IMR-90 (cell line): ENCODE results near the gene LRRC10B. TPM values are rescaled to one million over a fixed set of nuclear protein-coding genes. Genes with fewer than 3 reads are reported as not detected.

Source experiments
- ATAC-seq: fragments of 200-7000 bp; cut with Tn5 transposase; 2 replicates; pipeline ENCODE4 v1.9.1; 2020; ENCODE audit warnings: low read depth, mild to moderate bottlenecking, moderate library complexity
- BruUV-seq: library from RNA; stranded (reverse); fragments of 400-500 nt; replicated peaks from 2 replicates; lab custom pipeline; 2021; lab: Mats Ljungman, UMichigan
- CTCF ChIA-PET: fragments of 300-600 bp; formaldehyde crosslinking; extraction: SDS; loops from one replicate; lab custom pipeline; 2021; ENCODE audit warnings: antibody characterized with exemption; lab: Yijun Ruan, JAX
- POLR2A ChIA-PET: fragments of 300-600 bp; sonication (Branson Sonifier 250); formaldehyde crosslinking; loops from one replicate; lab custom pipeline; 2022; ENCODE audit warnings: antibody characterized with exemption; ENCODE audit not compliant: unreplicated experiment; lab: Charles Lee
- DNase-seq: peaks from one replicate; pipeline ENCODE4 v3.0.0; 2013
- H2AFZ ChIP-seq: replicated peaks from 2 replicates; pipeline ENCODE3; 2013; ENCODE audit warnings: low read length, mild to moderate bottlenecking; ENCODE audit not compliant: poor library complexity
- H2AK5ac ChIP-seq: 2 replicates; pipeline ENCODE4 v1.6.1; 2013; ENCODE audit warnings: low read depth, low read length, inconsistent platforms
- H2AK9ac ChIP-seq: replicated peaks from 2 replicates; pipeline ENCODE3; 2013; ENCODE audit warnings: mild to moderate bottlenecking, low read depth, low read length, moderate library complexity; ENCODE audit not compliant: poor library complexity
- H2BK120ac ChIP-seq: 2 replicates; pipeline ENCODE4 v1.6.1; 2013; ENCODE audit warnings: low read depth, low read length, inconsistent platforms
- H2BK15ac ChIP-seq: 3 replicates; pipeline ENCODE4 v1.6.1; 2013; ENCODE audit warnings: low read depth, low read length, inconsistent platforms
- H2BK20ac ChIP-seq: 2 replicates; pipeline ENCODE4 v1.6.1; 2013; ENCODE audit warnings: low read depth, mild to moderate bottlenecking, inconsistent platforms, low read length, moderate library complexity
- H2BK5ac ChIP-seq: 2 replicates; pipeline ENCODE4 v1.6.1; 2013; ENCODE audit warnings: mild to moderate bottlenecking, low read depth, low read length, inconsistent platforms; ENCODE audit not compliant: poor library complexity, severe bottlenecking
- H3K14ac ChIP-seq: replicated peaks from 2 replicates; pipeline ENCODE4 v1.6.1; 2013; ENCODE audit warnings: low read depth, low read length, inconsistent platforms
- H3K18ac ChIP-seq: 2 replicates; pipeline ENCODE4 v1.6.1; 2013; ENCODE audit warnings: low read depth, low read length, control low read depth
- H3K23ac ChIP-seq: 2 replicates; pipeline ENCODE4 v1.6.1; 2013; ENCODE audit warnings: low read depth, low read length, inconsistent platforms
- H3K27ac ChIP-seq: 2 replicates; pipeline ENCODE4 v1.5.1; 2013; ENCODE audit warnings: mild to moderate bottlenecking, control low read depth, low read length; ENCODE audit not compliant: insufficient read depth
- H3K27me3 ChIP-seq: 2 replicates; pipeline ENCODE4 v1.6.1; 2013; ENCODE audit warnings: low read length; ENCODE audit not compliant: control insufficient read depth, insufficient read depth
- H3K36me3 ChIP-seq: 2 replicates; pipeline ENCODE4 v1.6.1; 2013; ENCODE audit warnings: low read length, mixed read lengths; ENCODE audit not compliant: control insufficient read depth, insufficient read depth
- H3K4ac ChIP-seq: 2 replicates; pipeline ENCODE4 v1.6.1; 2013; ENCODE audit warnings: low read depth, low read length, inconsistent platforms
- H3K4me1 ChIP-seq: 2 replicates; pipeline ENCODE4 v1.6.1; 2013; ENCODE audit warnings: low read length, mixed read lengths; ENCODE audit not compliant: control insufficient read depth, insufficient read depth
- H3K4me2 ChIP-seq: 2 replicates; pipeline ENCODE4 v1.6.1; 2013; ENCODE audit warnings: low read depth, mild to moderate bottlenecking, control low read depth, low read length, moderate library complexity
- H3K4me3 ChIP-seq: 2 replicates; pipeline ENCODE4 v1.5.1; 2013; ENCODE audit warnings: low read depth, mild to moderate bottlenecking, control low read depth, low read length, moderate library complexity; ENCODE audit not compliant: insufficient read depth
- H3K56ac ChIP-seq: 2 replicates; pipeline ENCODE4 v1.6.1; 2013; ENCODE audit warnings: low read length, inconsistent platforms; ENCODE audit not compliant: insufficient read depth; ENCODE audit errors: extremely low read depth
- H3K79me1 ChIP-seq, 2 experiments: 2 replicates each; pipeline ENCODE4 v1.6.1; 2013; ENCODE audit warnings: low read length in 2 of 2, inconsistent platforms in 1 of 2, low read depth in 1 of 2
- H3K9ac ChIP-seq: 2 replicates; pipeline ENCODE4 v1.6.1; 2013; ENCODE audit warnings: low read depth, low read length, control low read depth
- H3K9me1 ChIP-seq: 2 replicates; pipeline ENCODE4 v1.6.1; 2013; ENCODE audit warnings: low read length, inconsistent platforms; ENCODE audit not compliant: insufficient read depth
- H3K9me3 ChIP-seq: 2 replicates; pipeline ENCODE4 v1.6.1; 2013; ENCODE audit warnings: low read length; ENCODE audit not compliant: control insufficient read depth, insufficient read depth
- H4K20me1 ChIP-seq: 2 replicates; pipeline ENCODE4 v1.6.1; 2013; ENCODE audit warnings: low read length, inconsistent platforms; ENCODE audit not compliant: insufficient read depth
- H4K5ac ChIP-seq: 2 replicates; pipeline ENCODE4 v1.6.1; 2013; ENCODE audit warnings: mild to moderate bottlenecking, low read depth, low read length, control low read depth
- H4K8ac ChIP-seq, 2 experiments: 2 replicates each; pipeline ENCODE4 v1.6.1; 2013; ENCODE audit warnings: low read depth in 2 of 2, low read length in 2 of 2, control low read depth in 1 of 2, inconsistent platforms in 1 of 2
- H4K91ac ChIP-seq: 2 replicates; pipeline ENCODE4 v1.6.1; 2013; ENCODE audit warnings: low read depth, low read length, inconsistent platforms; ENCODE audit not compliant: insufficient read depth
- FOS ChIP-seq: fragments of 150-350 bp; IDR thresholded peaks from 2 replicates; pipeline ENCODE4 v1.6.1; 2016; ENCODE audit warnings: low read depth, low read length
- MAZ ChIP-seq: IDR thresholded peaks from 2 replicates; pipeline ENCODE4 v1.6.1; 2012; ENCODE audit warnings: low read depth, mild to moderate bottlenecking, low read length, improper control_type of control experiment, moderate library complexity, borderline replicate concordance
- POLR2A ChIP-seq: IDR thresholded peaks from 2 replicates; pipeline ENCODE4 v1.6.1; 2012; ENCODE audit warnings: mild to moderate bottlenecking, low read depth, low read length
- WGBS, 2 experiments: methylation state at CpG; one replicate each; pipeline versions ENCODE4 v1.1.5 to v1.1.7; 2013; ENCODE audit warnings: missing lambda C conversion rate in 2 of 2; ENCODE audit not compliant: insufficient read length in 1 of 2; ENCODE audit errors: extremely low coverage in 2 of 2; 5-methylcytosine and 5-hydroxymethylcytosine counted together
- dilution Hi-C: fragments of 300-500 bp; cut with HindIII; formaldehyde crosslinking; loops from one replicate; pipeline ENCODE4 v1.14.3; 2018; ENCODE audit warnings: low sequenced_read_pairs; ENCODE audit not compliant: unreplicated experiment
- in situ Hi-C: fragments of 300-500 bp; cut with MboI; formaldehyde crosslinking; loops from 3 replicates; pipeline ENCODE4 v1.14.3; 2019; ENCODE audit warnings: low sequenced_read_pairs, inconsistent platforms, mixed read lengths
- intact Hi-C: fragments of 100-400 bp; cut with micrococcal nuclease; formaldehyde crosslinking; loops from 2 replicates; pipeline ENCODE4 v1.10.0; 2022
- polyA plus RNA-seq, 3 experiments: library from polyadenylated mRNA; depleted of rRNA; stranded (reverse); fragments of >200 nt; gene quantifications; 2 replicates each; pipeline ENCODE4 v1.2.3, GENCODE V29; 2012; ENCODE audit warnings: low replicate concordance in 1 of 3
- total RNA-seq: library from RNA; depleted of rRNA; stranded (reverse); fragments of >200 nt; gene quantifications from 2 replicates; pipeline ENCODE4 v1.2.3, GENCODE V29; 2012
- TF ChIP-seq, protein P1 (sequence below): fragments of 150-350 bp; IDR thresholded peaks from 2 replicates; pipeline ENCODE4 v1.6.1; 2017; ENCODE audit warnings: mild to moderate bottlenecking, antibody characterized with exemption, low read length, low read depth
- TF ChIP-seq, protein P2 (sequence below): fragments of 150-350 bp; IDR thresholded peaks from 2 replicates; pipeline ENCODE4 v1.6.1; 2016; ENCODE audit warnings: low read depth, mild to moderate bottlenecking, low read length, moderate library complexity, borderline replicate concordance
- TF ChIP-seq, protein P3 (sequence below): conservative IDR thresholded peaks from 2 replicates; pipeline ENCODE4 v1.5.1; 2012; ENCODE audit warnings: mild to moderate bottlenecking, low read depth, low read length, improper control_type of control experiment

The LRRC10B gene
- total and polyA plus RNA-seq, 2 of the 4 experiments (the other 2 are of a cell fraction) = not detected

DNA sequence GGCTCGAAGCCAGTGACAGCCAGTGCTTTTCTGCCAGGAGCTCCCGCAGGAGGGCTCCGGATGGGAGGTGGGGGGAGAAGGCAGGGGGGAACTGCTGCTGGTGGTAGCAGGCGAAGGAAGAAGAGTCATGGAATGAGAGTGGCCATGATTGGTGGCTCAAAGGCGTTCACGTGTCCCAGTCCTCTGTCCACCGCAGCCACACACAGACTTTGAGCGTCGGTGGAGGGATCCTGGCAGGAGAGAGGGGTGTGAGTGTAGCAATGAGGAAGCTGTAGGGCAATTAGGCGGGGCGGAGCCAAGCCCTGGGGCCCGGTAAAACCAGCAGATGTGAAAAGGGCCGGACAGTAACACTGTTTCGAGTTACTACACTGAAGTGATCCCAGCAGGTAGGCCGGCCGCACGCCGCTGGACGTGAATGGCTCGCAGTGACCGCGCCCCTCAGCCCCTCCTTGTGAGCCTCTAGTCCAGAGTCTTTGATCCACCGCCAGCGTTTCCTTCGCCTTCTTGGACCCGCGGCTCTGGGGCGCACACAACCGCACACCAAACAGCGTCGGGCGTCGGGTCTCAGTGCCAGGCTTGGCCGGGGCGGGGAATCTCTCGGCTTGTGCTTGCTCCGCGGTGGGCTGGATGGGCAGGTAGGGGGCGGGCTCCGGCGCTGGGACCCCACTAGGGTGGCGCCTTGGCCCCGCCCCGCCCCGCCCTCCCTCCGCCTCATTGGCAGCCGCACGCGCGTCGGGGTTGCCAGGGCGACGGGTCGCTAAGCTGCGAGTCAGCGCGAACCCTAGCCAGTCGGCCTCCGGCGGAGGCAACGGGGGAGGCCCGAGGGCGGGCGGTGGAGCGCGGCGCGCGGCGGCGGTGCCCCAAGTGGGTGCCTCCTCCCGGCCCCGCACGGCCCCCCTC lies at the start of gene LRRC10B (continued):
- no peak for TF ChIP-seq MAZ
- TF ChIP-seq, protein P1, sequence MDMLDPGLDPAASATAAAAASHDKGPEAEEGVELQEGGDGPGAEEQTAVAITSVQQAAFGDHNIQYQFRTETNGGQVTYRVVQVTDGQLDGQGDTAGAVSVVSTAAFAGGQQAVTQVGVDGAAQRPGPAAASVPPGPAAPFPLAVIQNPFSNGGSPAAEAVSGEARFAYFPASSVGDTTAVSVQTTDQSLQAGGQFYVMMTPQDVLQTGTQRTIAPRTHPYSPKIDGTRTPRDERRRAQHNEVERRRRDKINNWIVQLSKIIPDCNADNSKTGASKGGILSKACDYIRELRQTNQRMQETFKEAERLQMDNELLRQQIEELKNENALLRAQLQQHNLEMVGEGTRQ = no peak

DNA sequence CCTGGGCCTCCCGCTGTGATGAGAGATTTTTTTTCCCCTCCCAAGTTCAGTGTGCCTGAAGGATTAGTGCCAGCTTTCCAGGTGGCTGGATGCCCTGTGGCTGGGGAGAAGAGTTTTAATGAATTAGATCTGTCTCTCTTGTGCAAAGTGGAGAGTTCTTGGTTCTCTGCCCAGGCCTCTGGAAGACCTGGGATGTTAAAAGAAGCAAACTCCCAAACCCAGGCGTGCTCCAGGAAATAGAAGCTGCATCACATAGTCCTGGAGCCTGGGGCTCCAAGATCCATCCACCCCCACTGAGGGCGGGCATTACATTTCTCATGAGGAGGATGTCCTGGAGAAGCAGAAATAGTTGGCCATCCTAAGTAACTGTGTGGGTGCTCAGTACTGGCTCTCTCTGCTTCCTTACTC lies 48.1 kb upstream of the LRRC10B start:
- DNase-seq (no peak), ATAC-seq (peak; percentile 35)
- Histone ChIP-seq H3K9me3 (no peaks in the 10 kb centered on the region), H4K8ac (no peak overlapping the region), H3K56ac (no peak overlapping the region), H3K14ac (no peak overlapping the region), H3K4ac (no peak overlapping the region), H4K91ac (no peak overlapping the region), H2AFZ (peak overlapping the region; percentile 21), H3K27ac (no peak overlapping the region), H2BK15ac (no peak overlapping the region), H3K4me1 (no peaks in the 10 kb centered on the region), H2AK9ac (peak overlapping the region; percentile 16), H3K9ac (no peak overlapping the region), H4K5ac (no peak overlapping the region), H2BK120ac (no peak overlapping the region), H3K36me3 (peaks cover 3% of the 10 kb centered on the region; the same call in 1 of the 2 replicates), H2AK5ac (no peak overlapping the region), H3K18ac (no peak overlapping the region), H2BK5ac (no peak overlapping the region), H3K9me1 (peaks cover 11% of the 10 kb centered on the region; the same call in 1 of the 2 replicates), H3K23ac (no peak overlapping the region), H3K4me3 (no peak overlapping the region), H4K20me1 (peaks cover 9% of the 10 kb centered on the region; the same call in 1 of the 2 replicates), H3K27me3 (no peaks in the 10 kb centered on the region), H2BK20ac (no peak overlapping the region), H3K79me1 (peaks cover 9 to 11% of the 10 kb centered on the region in 2 experiments), H3K4me2 (no peak overlapping the region)
- in situ Hi-C loops = no loop called here
- dilution Hi-C loops = no loop called here
- TF ChIP-seq, protein P1 = no peak
- TF ChIP-seq, protein P2, sequence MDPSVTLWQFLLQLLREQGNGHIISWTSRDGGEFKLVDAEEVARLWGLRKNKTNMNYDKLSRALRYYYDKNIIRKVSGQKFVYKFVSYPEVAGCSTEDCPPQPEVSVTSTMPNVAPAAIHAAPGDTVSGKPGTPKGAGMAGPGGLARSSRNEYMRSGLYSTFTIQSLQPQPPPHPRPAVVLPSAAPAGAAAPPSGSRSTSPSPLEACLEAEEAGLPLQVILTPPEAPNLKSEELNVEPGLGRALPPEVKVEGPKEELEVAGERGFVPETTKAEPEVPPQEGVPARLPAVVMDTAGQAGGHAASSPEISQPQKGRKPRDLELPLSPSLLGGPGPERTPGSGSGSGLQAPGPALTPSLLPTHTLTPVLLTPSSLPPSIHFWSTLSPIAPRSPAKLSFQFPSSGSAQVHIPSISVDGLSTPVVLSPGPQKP = no peak
- TF ChIP-seq FOS (no peak), POLR2A (no peak)
- TF ChIP-seq, protein P3, sequence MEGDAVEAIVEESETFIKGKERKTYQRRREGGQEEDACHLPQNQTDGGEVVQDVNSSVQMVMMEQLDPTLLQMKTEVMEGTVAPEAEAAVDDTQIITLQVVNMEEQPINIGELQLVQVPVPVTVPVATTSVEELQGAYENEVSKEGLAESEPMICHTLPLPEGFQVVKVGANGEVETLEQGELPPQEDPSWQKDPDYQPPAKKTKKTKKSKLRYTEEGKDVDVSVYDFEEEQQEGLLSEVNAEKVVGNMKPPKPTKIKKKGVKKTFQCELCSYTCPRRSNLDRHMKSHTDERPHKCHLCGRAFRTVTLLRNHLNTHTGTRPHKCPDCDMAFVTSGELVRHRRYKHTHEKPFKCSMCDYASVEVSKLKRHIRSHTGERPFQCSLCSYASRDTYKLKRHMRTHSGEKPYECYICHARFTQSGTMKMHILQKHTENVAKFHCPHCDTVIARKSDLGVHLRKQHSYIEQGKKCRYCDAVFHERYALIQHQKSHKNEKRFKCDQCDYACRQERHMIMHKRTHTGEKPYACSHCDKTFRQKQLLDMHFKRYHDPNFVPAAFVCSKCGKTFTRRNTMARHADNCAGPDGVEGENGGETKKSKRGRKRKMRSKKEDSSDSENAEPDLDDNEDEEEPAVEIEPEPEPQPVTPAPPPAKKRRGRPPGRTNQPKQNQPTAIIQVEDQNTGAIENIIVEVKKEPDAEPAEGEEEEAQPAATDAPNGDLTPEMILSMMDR = no peak
- intact Hi-C loops = no loop called here
- BruUV-seq = no TSS peak
- ChIA-PET POLR2A (no interaction called here), CTCF (no interaction called here)
- WGBS, 2 experiments = no CpG with 5 or more reads among the region's 3 CpGs
